ENCODE data around the gene AP4S1. TPM values are rescaled to one million over a fixed set of nuclear protein-coding genes. Genes with fewer than 3 reads are reported as not detected.

The AP4S1 gene
- total RNA-seq, 4 donors from 2014 or later = 4.2 to 10.7 (median 6.0) TPM

- DNase-seq = no peak
- Histone ChIP-seq H3K27ac (no peak overlapping the region), H3K36me3 (peaks cover 0 to 13% (median 0%) of the 10 kb centered on the region in 3 donors), H3K4me3 (no peak overlapping the region), H3K4me1 (peaks cover 0 to 31% (median 3%) of the 10 kb centered on the region in 4 donors), H3K9me3 (peaks cover 0 to 6% (median 0%) of the 10 kb centered on the region in 4 donors), H3K27me3 (no peaks in the 10 kb centered on the region)
- TF ChIP-seq, protein P1, sequence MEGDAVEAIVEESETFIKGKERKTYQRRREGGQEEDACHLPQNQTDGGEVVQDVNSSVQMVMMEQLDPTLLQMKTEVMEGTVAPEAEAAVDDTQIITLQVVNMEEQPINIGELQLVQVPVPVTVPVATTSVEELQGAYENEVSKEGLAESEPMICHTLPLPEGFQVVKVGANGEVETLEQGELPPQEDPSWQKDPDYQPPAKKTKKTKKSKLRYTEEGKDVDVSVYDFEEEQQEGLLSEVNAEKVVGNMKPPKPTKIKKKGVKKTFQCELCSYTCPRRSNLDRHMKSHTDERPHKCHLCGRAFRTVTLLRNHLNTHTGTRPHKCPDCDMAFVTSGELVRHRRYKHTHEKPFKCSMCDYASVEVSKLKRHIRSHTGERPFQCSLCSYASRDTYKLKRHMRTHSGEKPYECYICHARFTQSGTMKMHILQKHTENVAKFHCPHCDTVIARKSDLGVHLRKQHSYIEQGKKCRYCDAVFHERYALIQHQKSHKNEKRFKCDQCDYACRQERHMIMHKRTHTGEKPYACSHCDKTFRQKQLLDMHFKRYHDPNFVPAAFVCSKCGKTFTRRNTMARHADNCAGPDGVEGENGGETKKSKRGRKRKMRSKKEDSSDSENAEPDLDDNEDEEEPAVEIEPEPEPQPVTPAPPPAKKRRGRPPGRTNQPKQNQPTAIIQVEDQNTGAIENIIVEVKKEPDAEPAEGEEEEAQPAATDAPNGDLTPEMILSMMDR (IDR thresholded peaks at IDR 0.05) = no peak
- TF ChIP-seq POLR2A (IDR thresholded peaks at IDR 0.05) = no peak
Measured at GRCh38 chr14:30994681-30995620, 30.5 kb upstream of the AP4S1 start.

DNA sequence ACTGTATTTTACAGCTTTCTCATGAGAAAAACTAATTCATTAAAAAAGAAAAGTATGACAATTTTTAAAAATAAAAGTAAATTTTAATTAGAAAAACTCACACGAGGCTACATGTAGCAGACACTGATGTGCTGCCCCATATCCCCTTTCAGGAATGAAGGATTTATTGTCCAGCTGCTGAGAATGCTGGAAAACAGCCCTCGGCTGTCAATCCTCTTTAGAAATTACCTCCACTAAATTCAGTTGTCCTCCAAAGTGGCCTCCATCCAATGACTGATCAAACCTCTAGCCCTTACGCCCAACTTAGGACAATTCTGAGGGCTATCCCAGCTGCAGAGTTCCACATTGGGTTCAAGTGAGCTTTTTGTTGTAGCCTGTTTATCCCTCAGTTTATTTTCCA is 29.8 kb upstream of the AP4S1 start:
- H3K27me3 ChIP-seq = no peaks in the 10 kb centered on the region
- H3K9me3 ChIP-seq = peaks cover 0 to 6% (median 0%) of the 10 kb centered on the region in 4 donors
- H3K36me3 ChIP-seq = peaks cover 0 to 13% (median 0%) of the 10 kb centered on the region in 3 donors
- no peak overlapping the region for H3K27ac ChIP-seq
- no peak for TF ChIP-seq POLR2A (IDR thresholded peaks at IDR 0.05)
- TF ChIP-seq, protein P1 (IDR thresholded peaks at IDR 0.05) = no peak
- DNase-seq = no peak
- no peak overlapping the region for H3K4me3 ChIP-seq
- peaks cover 0 to 25% (median 3%) of the 10 kb centered on the region in 4 donors for H3K4me1 ChIP-seq

- DNase-seq = no peak
- Histone ChIP-seq H3K36me3 (peaks cover 0 to 13% (median 0%) of the 10 kb centered on the region in 3 donors), H3K27me3 (no peaks in the 10 kb centered on the region), H3K9me3 (peaks cover 0 to 6% (median 0%) of the 10 kb centered on the region in 4 donors), H3K4me1 (peaks cover 0 to 13% (median 3%) of the 10 kb centered on the region in 4 donors), H3K4me3 (no peak overlapping the region), H3K27ac (no peak overlapping the region)
- TF ChIP-seq, protein P1 (IDR thresholded peaks at IDR 0.05) = no peak
- TF ChIP-seq POLR2A (IDR thresholded peaks at IDR 0.05) = no peak
Measured at GRCh38 chr14:30996892-30997659, 28.4 kb upstream of the AP4S1 start.

GRCh38 chr14:30998100-30998706 is 27.2 kb upstream of the AP4S1 start:
- peaks cover 0 to 13% (median 3%) of the 10 kb centered on the region in 4 donors for H3K4me1 ChIP-seq
- TF ChIP-seq, protein P1 (IDR thresholded peaks at IDR 0.05) = no peak
- TF ChIP-seq POLR2A (IDR thresholded peaks at IDR 0.05) = no peak
- H3K27me3 ChIP-seq = no peaks in the 10 kb centered on the region
- DNase-seq = no peak
- no peak overlapping the region for H3K4me3 ChIP-seq
- peaks cover 0 to 13% (median 0%) of the 10 kb centered on the region in 3 donors for H3K36me3 ChIP-seq
- no peak overlapping the region for H3K27ac ChIP-seq
- H3K9me3 ChIP-seq = peaks cover 0 to 6% (median 0%) of the 10 kb centered on the region in 4 donors
